IMR-90 (cell line): ENCODE data around the gene A3GALT2. TPM values are rescaled to one million over a fixed set of nuclear protein-coding genes. Genes with fewer than 3 reads are reported as not detected.

Experiments used
- ATAC-seq: fragments of 200-7000 bp; cut with Tn5 transposase; 2 replicates; pipeline ENCODE4 v1.9.1; 2020; ENCODE audit warnings: low read depth, mild to moderate bottlenecking, moderate library complexity
- BruUV-seq: library from RNA; stranded (reverse); fragments of 400-500 nt; replicated peaks from 2 replicates; lab custom pipeline; 2021; lab: Mats Ljungman, UMichigan
- CTCF ChIA-PET: fragments of 300-600 bp; formaldehyde crosslinking; extraction: SDS; loops from one replicate; lab custom pipeline; 2021; ENCODE audit warnings: antibody characterized with exemption; lab: Yijun Ruan, JAX
- POLR2A ChIA-PET: fragments of 300-600 bp; sonication (Branson Sonifier 250); formaldehyde crosslinking; loops from one replicate; lab custom pipeline; 2022; ENCODE audit warnings: antibody characterized with exemption; ENCODE audit not compliant: unreplicated experiment; lab: Charles Lee
- DNase-seq: peaks from one replicate; pipeline ENCODE4 v3.0.0; 2013
- H2AFZ ChIP-seq: replicated peaks from 2 replicates; pipeline ENCODE3; 2013; ENCODE audit warnings: low read length, mild to moderate bottlenecking; ENCODE audit not compliant: poor library complexity
- H2AK5ac ChIP-seq: 2 replicates; pipeline ENCODE4 v1.6.1; 2013; ENCODE audit warnings: low read depth, low read length, inconsistent platforms
- H2AK9ac ChIP-seq: replicated peaks from 2 replicates; pipeline ENCODE3; 2013; ENCODE audit warnings: mild to moderate bottlenecking, low read depth, low read length, moderate library complexity; ENCODE audit not compliant: poor library complexity
- H2BK120ac ChIP-seq: 2 replicates; pipeline ENCODE4 v1.6.1; 2013; ENCODE audit warnings: low read depth, low read length, inconsistent platforms
- H2BK15ac ChIP-seq: 3 replicates; pipeline ENCODE4 v1.6.1; 2013; ENCODE audit warnings: low read depth, low read length, inconsistent platforms
- H2BK20ac ChIP-seq: 2 replicates; pipeline ENCODE4 v1.6.1; 2013; ENCODE audit warnings: low read depth, mild to moderate bottlenecking, inconsistent platforms, low read length, moderate library complexity
- H2BK5ac ChIP-seq: 2 replicates; pipeline ENCODE4 v1.6.1; 2013; ENCODE audit warnings: mild to moderate bottlenecking, low read depth, low read length, inconsistent platforms; ENCODE audit not compliant: poor library complexity, severe bottlenecking
- H3K14ac ChIP-seq: replicated peaks from 2 replicates; pipeline ENCODE4 v1.6.1; 2013; ENCODE audit warnings: low read depth, low read length, inconsistent platforms
- H3K18ac ChIP-seq: 2 replicates; pipeline ENCODE4 v1.6.1; 2013; ENCODE audit warnings: low read depth, low read length, control low read depth
- H3K23ac ChIP-seq: 2 replicates; pipeline ENCODE4 v1.6.1; 2013; ENCODE audit warnings: low read depth, low read length, inconsistent platforms
- H3K27ac ChIP-seq: 2 replicates; pipeline ENCODE4 v1.5.1; 2013; ENCODE audit warnings: mild to moderate bottlenecking, control low read depth, low read length; ENCODE audit not compliant: insufficient read depth
- H3K27me3 ChIP-seq: 2 replicates; pipeline ENCODE4 v1.6.1; 2013; ENCODE audit warnings: low read length; ENCODE audit not compliant: control insufficient read depth, insufficient read depth
- H3K36me3 ChIP-seq: 2 replicates; pipeline ENCODE4 v1.6.1; 2013; ENCODE audit warnings: low read length, mixed read lengths; ENCODE audit not compliant: control insufficient read depth, insufficient read depth
- H3K4ac ChIP-seq: 2 replicates; pipeline ENCODE4 v1.6.1; 2013; ENCODE audit warnings: low read depth, low read length, inconsistent platforms
- H3K4me1 ChIP-seq: 2 replicates; pipeline ENCODE4 v1.6.1; 2013; ENCODE audit warnings: low read length, mixed read lengths; ENCODE audit not compliant: control insufficient read depth, insufficient read depth
- H3K4me2 ChIP-seq: 2 replicates; pipeline ENCODE4 v1.6.1; 2013; ENCODE audit warnings: low read depth, mild to moderate bottlenecking, control low read depth, low read length, moderate library complexity
- H3K4me3 ChIP-seq: 2 replicates; pipeline ENCODE4 v1.5.1; 2013; ENCODE audit warnings: low read depth, mild to moderate bottlenecking, control low read depth, low read length, moderate library complexity; ENCODE audit not compliant: insufficient read depth
- H3K56ac ChIP-seq: 2 replicates; pipeline ENCODE4 v1.6.1; 2013; ENCODE audit warnings: low read length, inconsistent platforms; ENCODE audit not compliant: insufficient read depth; ENCODE audit errors: extremely low read depth
- H3K79me1 ChIP-seq, 2 experiments: 2 replicates each; pipeline ENCODE4 v1.6.1; 2013; ENCODE audit warnings: low read length in 2 of 2, inconsistent platforms in 1 of 2, low read depth in 1 of 2
- H3K9ac ChIP-seq: 2 replicates; pipeline ENCODE4 v1.6.1; 2013; ENCODE audit warnings: low read depth, low read length, control low read depth
- H3K9me1 ChIP-seq: 2 replicates; pipeline ENCODE4 v1.6.1; 2013; ENCODE audit warnings: low read length, inconsistent platforms; ENCODE audit not compliant: insufficient read depth
- H3K9me3 ChIP-seq: 2 replicates; pipeline ENCODE4 v1.6.1; 2013; ENCODE audit warnings: low read length; ENCODE audit not compliant: control insufficient read depth, insufficient read depth
- H4K20me1 ChIP-seq: 2 replicates; pipeline ENCODE4 v1.6.1; 2013; ENCODE audit warnings: low read length, inconsistent platforms; ENCODE audit not compliant: insufficient read depth
- H4K5ac ChIP-seq: 2 replicates; pipeline ENCODE4 v1.6.1; 2013; ENCODE audit warnings: mild to moderate bottlenecking, low read depth, low read length, control low read depth
- H4K8ac ChIP-seq, 2 experiments: 2 replicates each; pipeline ENCODE4 v1.6.1; 2013; ENCODE audit warnings: low read depth in 2 of 2, low read length in 2 of 2, control low read depth in 1 of 2, inconsistent platforms in 1 of 2
- H4K91ac ChIP-seq: 2 replicates; pipeline ENCODE4 v1.6.1; 2013; ENCODE audit warnings: low read depth, low read length, inconsistent platforms; ENCODE audit not compliant: insufficient read depth
- BHLHE40 ChIP-seq: fragments of 150-350 bp; IDR thresholded peaks from 2 replicates; pipeline ENCODE4 v1.6.1; 2016; ENCODE audit warnings: mild to moderate bottlenecking, low read depth, low read length
- CEBPB ChIP-seq: IDR thresholded peaks from 2 replicates; pipeline ENCODE4 v1.6.1; 2012; ENCODE audit warnings: low read depth, low read length, improper control_type of control experiment
- CHD1 ChIP-seq: IDR thresholded peaks from 2 replicates; pipeline ENCODE4 v1.6.1; 2012; ENCODE audit warnings: low read depth, low read length, improper control_type of control experiment
- FOS ChIP-seq: fragments of 150-350 bp; IDR thresholded peaks from 2 replicates; pipeline ENCODE4 v1.6.1; 2016; ENCODE audit warnings: low read depth, low read length
- MAFK ChIP-seq: IDR thresholded peaks from 2 replicates; pipeline ENCODE4 v1.6.1; 2012; ENCODE audit warnings: low read depth, low read length, improper control_type of control experiment
- MAZ ChIP-seq: IDR thresholded peaks from 2 replicates; pipeline ENCODE4 v1.6.1; 2012; ENCODE audit warnings: low read depth, mild to moderate bottlenecking, low read length, improper control_type of control experiment, moderate library complexity, borderline replicate concordance
- MXI1 ChIP-seq: IDR thresholded peaks from 2 replicates; pipeline ENCODE4 v1.6.1; 2012; ENCODE audit warnings: low read depth, mild to moderate bottlenecking, low read length, moderate library complexity, borderline replicate concordance
- NFE2L2 ChIP-seq: fragments of 150-350 bp; IDR thresholded peaks from 2 replicates; pipeline ENCODE4 v1.6.1; 2016; ENCODE audit warnings: low read depth, mild to moderate bottlenecking, low read length
- POLR2A ChIP-seq: IDR thresholded peaks from 2 replicates; pipeline ENCODE4 v1.6.1; 2012; ENCODE audit warnings: mild to moderate bottlenecking, low read depth, low read length
- RAD21 ChIP-seq: IDR thresholded peaks from 2 replicates; pipeline ENCODE4 v1.6.1; 2012; ENCODE audit warnings: low read length, improper control_type of control experiment
- RCOR1 ChIP-seq: IDR thresholded peaks from 2 replicates; pipeline ENCODE4 v1.6.1; 2012; ENCODE audit warnings: mild to moderate bottlenecking, low read length, improper control_type of control experiment; ENCODE audit not compliant: insufficient replicate concordance
- RFX5 ChIP-seq: IDR thresholded peaks from 2 replicates; pipeline ENCODE4 v1.8.0; 2012; ENCODE audit warnings: low read depth, mild to moderate bottlenecking, low read length, moderate library complexity
- SMC3 ChIP-seq: fragments of 150-350 bp; IDR thresholded peaks from 2 replicates; pipeline ENCODE4 v1.6.1; 2016; ENCODE audit warnings: low read depth, mild to moderate bottlenecking, antibody characterized with exemption, low read length, moderate library complexity
- WGBS, 2 experiments: methylation state at CpG; one replicate each; pipeline versions ENCODE4 v1.1.5 to v1.1.7; 2013; ENCODE audit warnings: missing lambda C conversion rate in 2 of 2; ENCODE audit not compliant: insufficient read length in 1 of 2; ENCODE audit errors: extremely low coverage in 2 of 2; 5-methylcytosine and 5-hydroxymethylcytosine counted together
- dilution Hi-C: fragments of 300-500 bp; cut with HindIII; formaldehyde crosslinking; loops from one replicate; pipeline ENCODE4 v1.14.3; 2018; ENCODE audit warnings: low sequenced_read_pairs; ENCODE audit not compliant: unreplicated experiment
- in situ Hi-C: fragments of 300-500 bp; cut with MboI; formaldehyde crosslinking; loops from 3 replicates; pipeline ENCODE4 v1.14.3; 2019; ENCODE audit warnings: low sequenced_read_pairs, inconsistent platforms, mixed read lengths
- intact Hi-C: fragments of 100-400 bp; cut with micrococcal nuclease; formaldehyde crosslinking; loops from 2 replicates; pipeline ENCODE4 v1.10.0; 2022
- polyA plus RNA-seq, 3 experiments: library from polyadenylated mRNA; depleted of rRNA; stranded (reverse); fragments of >200 nt; gene quantifications; 2 replicates each; pipeline ENCODE4 v1.2.3, GENCODE V29; 2012; ENCODE audit warnings: low replicate concordance in 1 of 3
- total RNA-seq: library from RNA; depleted of rRNA; stranded (reverse); fragments of >200 nt; gene quantifications from 2 replicates; pipeline ENCODE4 v1.2.3, GENCODE V29; 2012
- TF ChIP-seq, protein P1 (sequence below): fragments of 150-350 bp; IDR thresholded peaks from 2 replicates; pipeline ENCODE4 v1.6.1; 2016; ENCODE audit warnings: low read depth, mild to moderate bottlenecking, low read length, moderate library complexity, borderline replicate concordance
- TF ChIP-seq, protein P2 (sequence below): conservative IDR thresholded peaks from 2 replicates; pipeline ENCODE4 v1.5.1; 2012; ENCODE audit warnings: mild to moderate bottlenecking, low read depth, low read length, improper control_type of control experiment
- TF ChIP-seq, protein P3 (sequence below): fragments of 150-350 bp; IDR thresholded peaks from 2 replicates; pipeline ENCODE4 v1.6.1; 2017; ENCODE audit warnings: mild to moderate bottlenecking, antibody characterized with exemption, low read length, low read depth

The A3GALT2 gene
- total and polyA plus RNA-seq, 2 of the 4 experiments (the other 2 are of a cell fraction) = not detected

DNA sequence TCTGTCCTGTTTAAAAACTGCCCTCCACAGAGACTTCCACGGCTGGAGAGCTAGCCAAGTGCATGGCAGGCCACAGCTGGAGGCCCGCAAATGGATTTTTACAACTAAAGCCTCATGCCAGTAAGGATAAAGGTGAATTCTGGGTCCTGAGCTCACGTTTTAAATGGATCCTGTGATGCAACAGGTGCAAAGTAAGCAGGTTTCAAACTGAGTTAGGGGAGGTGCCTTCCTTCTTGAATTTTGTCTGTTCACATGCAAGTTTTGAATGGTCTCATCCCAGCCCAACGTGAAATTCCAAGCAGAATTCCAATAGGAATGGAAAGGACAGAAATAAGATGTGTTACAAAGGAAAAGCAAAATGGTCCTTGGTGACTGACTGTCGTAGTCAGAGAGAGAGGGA, 36.2 kb upstream of the A3GALT2 start:
- Histone ChIP-seq H4K91ac (no peak overlapping the region), H2AFZ (no peak overlapping the region), H3K27ac (no peak overlapping the region), H4K20me1 (no peaks in the 10 kb centered on the region), H4K5ac (no peak overlapping the region), H3K14ac (no peak overlapping the region), H3K27me3 (no peaks in the 10 kb centered on the region), H3K79me1 (no peaks in the 10 kb centered on the region), H4K8ac (no peak overlapping the region), H3K36me3 (peaks cover 15% of the 10 kb centered on the region), H3K4me1 (peaks cover 2% of the 10 kb centered on the region; the same call in 1 of the 2 replicates), H2BK120ac (no peak overlapping the region), H3K23ac (no peak overlapping the region), H3K9me3 (no peaks in the 10 kb centered on the region), H2AK5ac (no peak overlapping the region), H2AK9ac (no peak overlapping the region), H2BK5ac (no peak overlapping the region), H3K4ac (no peak overlapping the region), H3K9ac (no peak overlapping the region), H3K18ac (no peak overlapping the region), H3K9me1 (0 out of 2 replicates have a peak, but pooled peaks cover 3% of the 10 kb centered on the region), H3K56ac (no peak overlapping the region), H3K4me3 (no peak overlapping the region), H2BK20ac (no peak overlapping the region), H3K4me2 (no peak overlapping the region), H2BK15ac (no peak overlapping the region)
- TF ChIP-seq RFX5 = no peak
- no peak for TF ChIP-seq SMC3
- TF ChIP-seq NFE2L2 = no peak
- no peak for TF ChIP-seq RCOR1
- TF ChIP-seq MAZ = no peak
- TF ChIP-seq MXI1 = no peak
- no peak for TF ChIP-seq CEBPB
- TF ChIP-seq, protein P1, sequence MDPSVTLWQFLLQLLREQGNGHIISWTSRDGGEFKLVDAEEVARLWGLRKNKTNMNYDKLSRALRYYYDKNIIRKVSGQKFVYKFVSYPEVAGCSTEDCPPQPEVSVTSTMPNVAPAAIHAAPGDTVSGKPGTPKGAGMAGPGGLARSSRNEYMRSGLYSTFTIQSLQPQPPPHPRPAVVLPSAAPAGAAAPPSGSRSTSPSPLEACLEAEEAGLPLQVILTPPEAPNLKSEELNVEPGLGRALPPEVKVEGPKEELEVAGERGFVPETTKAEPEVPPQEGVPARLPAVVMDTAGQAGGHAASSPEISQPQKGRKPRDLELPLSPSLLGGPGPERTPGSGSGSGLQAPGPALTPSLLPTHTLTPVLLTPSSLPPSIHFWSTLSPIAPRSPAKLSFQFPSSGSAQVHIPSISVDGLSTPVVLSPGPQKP = no peak
- no peak for TF ChIP-seq CHD1
- TF ChIP-seq POLR2A = no peak
- no peak for TF ChIP-seq RAD21
- TF ChIP-seq FOS = no peak
- TF ChIP-seq, protein P2, sequence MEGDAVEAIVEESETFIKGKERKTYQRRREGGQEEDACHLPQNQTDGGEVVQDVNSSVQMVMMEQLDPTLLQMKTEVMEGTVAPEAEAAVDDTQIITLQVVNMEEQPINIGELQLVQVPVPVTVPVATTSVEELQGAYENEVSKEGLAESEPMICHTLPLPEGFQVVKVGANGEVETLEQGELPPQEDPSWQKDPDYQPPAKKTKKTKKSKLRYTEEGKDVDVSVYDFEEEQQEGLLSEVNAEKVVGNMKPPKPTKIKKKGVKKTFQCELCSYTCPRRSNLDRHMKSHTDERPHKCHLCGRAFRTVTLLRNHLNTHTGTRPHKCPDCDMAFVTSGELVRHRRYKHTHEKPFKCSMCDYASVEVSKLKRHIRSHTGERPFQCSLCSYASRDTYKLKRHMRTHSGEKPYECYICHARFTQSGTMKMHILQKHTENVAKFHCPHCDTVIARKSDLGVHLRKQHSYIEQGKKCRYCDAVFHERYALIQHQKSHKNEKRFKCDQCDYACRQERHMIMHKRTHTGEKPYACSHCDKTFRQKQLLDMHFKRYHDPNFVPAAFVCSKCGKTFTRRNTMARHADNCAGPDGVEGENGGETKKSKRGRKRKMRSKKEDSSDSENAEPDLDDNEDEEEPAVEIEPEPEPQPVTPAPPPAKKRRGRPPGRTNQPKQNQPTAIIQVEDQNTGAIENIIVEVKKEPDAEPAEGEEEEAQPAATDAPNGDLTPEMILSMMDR = no peak
- no peak for TF ChIP-seq MAFK
- TF ChIP-seq BHLHE40 = no peak
- TF ChIP-seq, protein P3, sequence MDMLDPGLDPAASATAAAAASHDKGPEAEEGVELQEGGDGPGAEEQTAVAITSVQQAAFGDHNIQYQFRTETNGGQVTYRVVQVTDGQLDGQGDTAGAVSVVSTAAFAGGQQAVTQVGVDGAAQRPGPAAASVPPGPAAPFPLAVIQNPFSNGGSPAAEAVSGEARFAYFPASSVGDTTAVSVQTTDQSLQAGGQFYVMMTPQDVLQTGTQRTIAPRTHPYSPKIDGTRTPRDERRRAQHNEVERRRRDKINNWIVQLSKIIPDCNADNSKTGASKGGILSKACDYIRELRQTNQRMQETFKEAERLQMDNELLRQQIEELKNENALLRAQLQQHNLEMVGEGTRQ = no peak
- DNase-seq (no peak), ATAC-seq (no peak)
- dilution Hi-C loops = no loop called here
- WGBS, 2 experiments = 85% methylated on average over 2 of the region's 5 CpGs; no CpG with 5 or more reads in 1 of the 2 experiments
- POLR2A ChIA-PET = no interaction called here
- in situ Hi-C loops = no loop called here
- BruUV-seq = no TSS peak
- intact Hi-C loops = no loop called here
- CTCF ChIA-PET = no interaction called here
